Measurements from ENCODE around the gene NQO2.
"Not testable (repeated sequence)": the region's sequence is repeated elsewhere in the genome, so short reads cannot be mapped to it uniquely, and the experiment has no call there.

NQO2 gene

DNA sequence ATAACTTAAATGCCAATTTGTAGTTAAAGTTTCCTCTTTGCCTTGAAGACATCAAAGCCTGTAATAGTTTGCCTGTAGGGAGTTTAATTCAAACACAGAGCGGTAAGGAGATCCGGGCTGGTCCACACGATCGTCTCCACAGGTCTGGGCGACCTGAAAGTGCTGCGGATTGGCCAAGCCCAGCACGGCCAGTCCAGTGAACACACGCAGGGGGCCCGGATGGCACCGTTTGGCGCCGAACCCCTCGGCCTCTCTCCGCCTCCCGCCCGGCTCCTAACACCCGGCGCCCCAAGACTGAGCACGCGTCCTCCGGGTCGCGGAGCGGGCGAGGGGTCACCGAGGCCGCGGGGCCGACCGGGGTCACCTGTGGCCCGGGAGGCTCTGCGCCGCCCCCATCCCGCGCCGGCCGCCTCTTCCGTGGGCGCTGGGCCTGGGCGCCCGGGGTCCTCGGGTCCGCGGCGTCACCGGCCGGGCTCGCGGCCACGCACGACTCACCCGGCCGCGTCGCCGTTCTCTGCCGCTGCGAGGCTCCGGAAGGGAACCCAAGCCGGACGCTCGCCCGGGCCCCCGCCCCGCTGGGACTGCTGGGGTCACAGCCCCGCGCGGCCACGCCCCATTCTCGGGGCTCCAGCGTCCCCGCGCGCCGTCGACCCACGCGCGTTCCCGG lies 28.8 kb upstream of the NQO2 start:
- DNase-seq = no peak

- DNase-seq = no peak
These were observed 28.1 kb upstream of the NQO2 start, which contains the start of gene SERPINB6 for GRCh38 chr6:2971420-2972218. SERPINB6 (minus strand) TSS chr6:2971567; CDS start chr6:2959332, 12,235 bp downstream.

GRCh38 chr6:2972219-2972487 lies 27.5 kb upstream of the NQO2 start:
- DNase-seq = not testable (repeated sequence)

- DNase-seq = not testable (repeated sequence)
These were observed 27.0 kb upstream of the NQO2 start for GRCh38 chr6:2972685-2973084.

DNA sequence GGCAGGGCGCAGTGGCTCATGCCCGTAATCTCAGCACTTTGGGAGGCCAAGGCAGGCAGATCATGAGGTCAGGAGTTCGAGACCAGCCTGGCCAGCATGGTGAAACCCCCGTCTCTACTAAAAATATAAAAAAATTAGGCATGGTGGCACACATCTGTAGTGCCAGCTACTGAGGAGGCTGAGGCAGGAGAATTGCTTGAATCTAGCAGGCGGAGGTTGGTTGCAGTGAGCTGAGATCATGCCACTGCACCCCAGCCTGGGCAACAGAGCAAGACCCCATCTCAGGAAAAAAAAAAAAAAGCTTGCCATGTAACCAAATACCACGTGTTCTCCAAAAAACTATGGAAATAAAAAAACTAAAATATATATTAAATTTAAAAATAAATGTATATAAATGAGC lies 26.5 kb upstream of the NQO2 start:
- not testable (repeated sequence) for DNase-seq

DNA sequence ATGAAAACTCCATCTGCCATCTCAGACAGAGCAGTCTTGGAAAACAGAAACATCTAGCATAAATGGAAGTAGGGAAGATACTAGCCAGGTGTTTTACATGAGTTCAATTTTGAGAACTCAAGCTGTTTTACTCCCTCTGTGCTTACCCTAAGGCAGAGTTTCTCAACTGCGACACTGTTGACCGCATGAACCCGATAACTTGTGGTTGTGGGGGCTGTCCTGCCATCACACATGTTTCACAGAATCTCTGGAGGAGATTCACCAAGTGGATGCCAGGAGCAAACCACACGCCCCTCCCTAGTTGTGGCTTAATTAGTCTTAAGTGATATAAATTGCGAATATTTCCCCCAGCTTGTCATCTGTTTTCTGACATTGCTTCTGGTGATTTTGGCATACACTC lies 26.0 kb upstream of the NQO2 start:
- no peak for DNase-seq

- no peak for DNase-seq
These were observed 23.6 kb upstream of the NQO2 start for GRCh38 chr6:2976060-2976459.

- no peak for DNase-seq
These were observed 23.1 kb upstream of the NQO2 start for GRCh38 chr6:2976571-2977085.

- no peak for DNase-seq
These were observed 22.4 kb upstream of the NQO2 start for GRCh38 chr6:2977290-2977689.

GRCh38 chr6:2977799-2978590 lies 21.7 kb upstream of the NQO2 start:
- no peak for DNase-seq

DNA sequence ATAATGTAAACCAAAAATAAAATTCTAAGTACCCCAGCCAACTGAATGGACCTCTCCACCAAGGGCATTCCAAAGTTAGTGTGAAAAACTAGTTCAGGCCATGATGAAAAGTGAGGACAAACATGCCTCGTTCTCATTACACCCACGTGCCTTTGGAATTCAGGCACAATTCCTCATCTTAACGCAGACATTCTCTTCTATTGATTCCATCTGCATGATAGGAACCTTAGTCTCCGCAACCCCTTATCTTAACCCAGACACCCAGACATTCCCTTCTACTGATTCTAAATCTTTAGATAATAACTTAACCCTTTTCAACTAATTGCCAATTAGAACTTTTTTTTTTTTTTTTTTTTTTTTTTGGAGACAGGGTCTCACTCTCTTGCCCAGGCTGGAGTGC lies 20.8 kb upstream of the NQO2 start:
- no peak for DNase-seq

GRCh38 chr6:2979819-2980464 lies 19.8 kb upstream of the NQO2 start:
- no peak for DNase-seq

GRCh38 chr6:2980465-2980855 lies 19.2 kb upstream of the NQO2 start:
- no peak for DNase-seq

DNA sequence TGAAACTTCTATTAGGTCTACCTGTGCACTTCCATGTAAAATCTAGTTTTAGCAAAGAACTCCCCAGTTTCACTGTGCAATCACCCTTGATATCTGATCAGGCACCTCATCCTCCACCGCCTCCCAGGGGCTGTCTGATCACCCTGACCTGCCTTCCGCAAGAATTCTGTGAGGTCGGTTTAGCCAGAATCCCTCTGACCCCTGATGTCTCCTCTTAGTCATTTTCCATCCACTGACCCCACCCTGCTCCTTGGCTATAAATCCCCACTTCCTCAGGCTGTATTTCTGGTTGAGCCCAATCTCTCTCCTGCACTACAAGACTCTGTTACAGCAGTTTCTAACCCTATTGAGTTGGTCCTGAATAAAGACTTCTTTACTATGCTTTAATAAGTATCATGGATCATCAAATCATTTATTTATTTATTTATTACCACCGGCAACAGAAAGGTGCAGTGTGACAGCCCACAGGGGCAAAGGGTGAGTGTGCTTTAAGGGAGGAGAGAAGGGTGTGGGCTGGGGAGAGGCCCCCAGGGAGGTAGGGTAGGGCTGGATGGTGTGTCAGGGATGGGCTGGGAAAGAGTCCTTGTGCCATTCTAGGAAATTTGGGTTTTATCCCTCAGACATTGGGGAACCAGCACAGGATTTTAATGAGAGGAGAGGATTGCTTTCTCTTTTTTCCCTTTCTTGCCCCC lies 17.1 kb upstream of the NQO2 start:
- no peak for DNase-seq

DNA sequence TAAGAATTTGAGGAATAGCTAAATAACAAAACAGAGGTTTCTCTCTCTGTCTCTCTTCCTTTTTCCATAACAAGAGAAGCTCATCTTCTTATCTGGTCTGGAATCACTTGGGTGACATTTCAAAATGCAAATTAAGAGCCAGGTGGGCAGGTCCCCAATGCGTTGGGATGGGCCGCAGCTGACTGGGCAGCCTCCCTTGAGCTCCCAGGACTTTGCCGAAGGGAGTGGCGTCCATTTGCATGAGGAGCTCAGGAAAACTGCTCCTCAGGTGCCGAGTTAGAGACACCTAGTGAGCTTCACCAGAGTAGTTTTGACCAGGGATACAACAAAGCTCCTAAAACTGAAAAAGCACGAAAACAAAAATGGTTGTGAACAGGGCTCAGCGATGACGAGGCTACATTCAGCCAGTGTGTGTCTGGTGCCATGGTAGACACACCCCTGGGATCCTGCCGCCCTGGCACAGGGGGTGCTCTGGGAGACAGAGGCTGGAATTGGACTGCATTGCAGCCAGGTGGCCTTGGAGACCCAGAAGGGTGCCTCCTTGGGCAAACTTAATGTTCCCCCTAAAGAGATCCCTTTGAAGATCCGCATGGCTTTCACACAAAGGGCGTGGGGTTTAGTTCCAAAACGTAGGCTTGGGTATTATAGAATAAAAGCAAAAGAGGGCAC lies 14.8 kb upstream of the NQO2 start:
- no peak for DNase-seq

- DNase-seq = peak; percentile 14 to 40
These were observed 12.9 kb upstream of the NQO2 start for GRCh38 chr6:2986722-2987221.

GRCh38 chr6:2988094-2988425 lies 11.6 kb upstream of the NQO2 start:
- DNase-seq = no peak

DNA sequence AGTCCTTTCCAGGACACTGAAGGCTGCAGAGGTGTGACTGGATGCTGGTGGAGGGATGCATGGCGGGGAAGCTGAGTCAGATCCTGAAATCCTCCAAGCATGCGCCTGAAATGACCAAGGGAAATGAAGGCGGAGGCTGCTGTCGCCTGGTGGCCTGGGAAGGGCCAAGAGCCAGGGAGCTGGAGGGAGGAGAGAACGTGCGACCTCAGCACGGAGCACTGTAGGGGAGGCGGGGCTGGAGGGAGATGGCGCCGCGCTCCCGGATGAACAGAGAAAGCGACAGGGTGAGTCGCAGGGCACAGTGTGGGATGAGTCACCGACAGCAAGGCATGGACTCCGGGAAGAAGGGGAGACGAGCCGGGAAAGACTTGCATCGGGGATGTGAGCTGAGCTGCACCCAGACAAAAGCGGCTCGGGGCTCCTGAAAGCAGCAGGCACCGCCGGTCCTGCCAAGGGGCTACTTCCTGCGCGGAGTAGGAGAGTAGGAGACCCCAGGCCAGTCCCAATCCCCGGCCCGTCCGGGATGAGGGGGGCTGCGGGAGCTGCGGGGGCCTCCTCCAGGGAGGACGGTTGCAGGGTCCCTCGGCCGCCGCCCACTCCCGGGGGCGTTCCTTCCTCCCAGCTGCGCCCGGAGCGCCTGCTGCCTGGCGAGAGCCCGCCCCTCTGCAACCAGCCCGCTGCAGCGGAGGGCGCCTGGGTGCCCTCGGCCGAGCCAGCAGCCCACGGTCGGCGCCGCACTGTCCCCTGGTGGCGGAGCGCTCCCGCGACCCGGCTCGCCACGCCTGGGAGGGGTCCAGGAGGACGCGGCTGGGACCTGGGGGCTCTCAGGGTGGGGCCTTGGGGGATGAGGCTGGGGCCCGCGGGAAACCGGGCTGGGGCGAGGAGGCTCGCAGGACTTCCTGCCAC lies 11.0 kb upstream of the NQO2 start:
- peak; percentile 62 to 81 for DNase-seq

DNA sequence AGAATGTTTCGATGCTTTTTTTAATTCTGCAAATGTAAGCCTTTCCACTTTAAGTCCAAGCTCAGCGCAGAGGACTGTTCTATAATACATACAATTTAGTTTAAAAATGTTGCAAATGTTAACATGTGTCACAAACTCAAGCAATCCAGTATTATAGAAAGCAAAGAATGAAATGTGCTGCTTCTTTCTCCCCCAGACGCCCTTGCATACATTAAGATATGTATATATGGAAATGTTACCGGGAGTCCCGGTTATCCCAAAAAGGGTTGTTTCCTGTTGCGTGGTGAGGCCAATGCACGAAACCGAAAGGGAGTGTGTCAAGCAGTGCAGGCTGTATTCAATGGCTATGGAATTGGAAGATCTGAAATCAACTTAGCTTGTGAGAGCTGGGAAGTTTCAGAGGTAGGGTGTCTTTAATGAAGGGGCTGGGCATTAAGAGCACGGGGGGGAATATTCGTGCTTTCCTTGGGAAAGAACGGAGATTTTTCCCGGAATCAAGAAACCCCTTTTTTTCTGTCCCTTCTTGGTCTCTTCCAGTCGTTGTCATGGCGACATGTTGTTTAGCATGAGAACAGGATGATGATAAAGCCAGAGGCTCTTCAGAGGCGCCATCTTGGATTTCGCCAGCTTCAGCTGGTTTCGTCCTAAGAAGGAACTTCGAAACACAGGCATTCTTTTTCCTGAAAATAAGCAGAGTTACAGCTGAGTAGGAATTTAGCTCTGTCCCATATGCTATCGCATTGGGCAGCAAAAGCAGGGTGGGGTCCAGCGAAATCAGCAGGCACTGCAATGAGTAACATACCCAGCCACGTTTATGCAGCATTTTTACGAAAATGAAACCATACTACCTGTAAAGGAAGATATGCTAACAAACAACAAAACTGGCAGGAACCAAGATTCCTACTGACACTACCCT lies 10.1 kb upstream of the NQO2 start:
- DNase-seq = peak; percentile 91 to 96
